ENCODE data around the gene DNAL1. TPM values are rescaled to one million over a fixed set of nuclear protein-coding genes. Genes with fewer than 3 reads are reported as not detected.

Gene DNAL1
- total and polyA plus RNA-seq, 10 donors, result 2.2 to 15.4 (median 6.1) TPM

GRCh38 chr14:73729556-73730265, 84.9 kb downstream of the DNAL1 start:
- peaks cover 22 to 87% (median 69%) of the 10 kb centered on the region in 6 donors for H3K4me1 ChIP-seq
- DNase-seq, result no peak
- peak in 2 of 3 donors; percentile 37 to 71 for TF ChIP-seq POLR2AphosphoS5 (IDR thresholded peaks at IDR 0.05)
- TF ChIP-seq, protein P1, sequence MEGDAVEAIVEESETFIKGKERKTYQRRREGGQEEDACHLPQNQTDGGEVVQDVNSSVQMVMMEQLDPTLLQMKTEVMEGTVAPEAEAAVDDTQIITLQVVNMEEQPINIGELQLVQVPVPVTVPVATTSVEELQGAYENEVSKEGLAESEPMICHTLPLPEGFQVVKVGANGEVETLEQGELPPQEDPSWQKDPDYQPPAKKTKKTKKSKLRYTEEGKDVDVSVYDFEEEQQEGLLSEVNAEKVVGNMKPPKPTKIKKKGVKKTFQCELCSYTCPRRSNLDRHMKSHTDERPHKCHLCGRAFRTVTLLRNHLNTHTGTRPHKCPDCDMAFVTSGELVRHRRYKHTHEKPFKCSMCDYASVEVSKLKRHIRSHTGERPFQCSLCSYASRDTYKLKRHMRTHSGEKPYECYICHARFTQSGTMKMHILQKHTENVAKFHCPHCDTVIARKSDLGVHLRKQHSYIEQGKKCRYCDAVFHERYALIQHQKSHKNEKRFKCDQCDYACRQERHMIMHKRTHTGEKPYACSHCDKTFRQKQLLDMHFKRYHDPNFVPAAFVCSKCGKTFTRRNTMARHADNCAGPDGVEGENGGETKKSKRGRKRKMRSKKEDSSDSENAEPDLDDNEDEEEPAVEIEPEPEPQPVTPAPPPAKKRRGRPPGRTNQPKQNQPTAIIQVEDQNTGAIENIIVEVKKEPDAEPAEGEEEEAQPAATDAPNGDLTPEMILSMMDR (IDR thresholded peaks at IDR 0.05 in 8 of 11, conservative IDR thresholded peaks at IDR 0.05 in 3 of 11), result no peak
- H3K9me3 ChIP-seq, result no peaks in the 10 kb centered on the region
- H3K27me3 ChIP-seq (replicated peaks in 1 of 7), result no peaks in the 10 kb centered on the region
- intact Hi-C loops (cut with DNase I; ENCODE audit: low total_unique reads), result loop anchor here (5.0 to 10.0 kb wide), 2 partner anchors 55 to 98 kb away; no protein-coding TSS in a partner anchor
- H3K4me3 ChIP-seq, result no peak overlapping the region
- peak overlapping the region in 7 of 8 donors; percentile 24 to 82 (median 72) for H3K27ac ChIP-seq
- 89 to 93% (median 91%) methylated on average over 23 of the region's 23 CpGs for WGBS, 5 donors
- H3K36me3 ChIP-seq, result peaks cover 3 to 100% (median 68%) of the 10 kb centered on the region in 6 donors

DNA sequence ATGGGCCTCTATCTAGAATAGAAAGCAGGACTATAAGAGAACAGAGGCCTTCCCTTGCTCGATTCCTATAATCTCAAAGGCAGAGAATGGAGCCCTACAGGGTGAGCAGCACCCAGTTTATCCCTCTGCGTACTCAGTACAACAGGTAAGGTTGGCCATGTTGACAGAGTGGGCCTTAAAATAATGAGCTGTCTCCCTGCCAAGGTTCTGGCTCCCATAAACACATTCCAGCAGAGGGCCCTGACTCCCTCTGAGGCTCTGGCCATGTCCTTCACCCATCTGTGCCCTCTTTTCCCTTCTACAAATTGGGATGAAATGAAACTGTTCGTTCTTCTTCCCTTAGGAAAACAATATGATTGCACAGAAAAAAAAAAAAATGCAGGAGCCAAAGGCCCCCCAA, 86.3 kb downstream of the DNAL1 start:
- H3K4me1 ChIP-seq, result peaks cover 15 to 84% (median 55%) of the 10 kb centered on the region in 6 donors
- TF ChIP-seq POLR2A (IDR thresholded peaks at IDR 0.05) (no peak), POLR2AphosphoS5 (IDR thresholded peaks at IDR 0.05) (peak in 1 of 3 donors; percentile 46)
- TF ChIP-seq, protein P1 (IDR thresholded peaks at IDR 0.05 in 8 of 11, conservative IDR thresholded peaks at IDR 0.05 in 3 of 11), result peak in 2 of 11 experiments; percentile 7 to 26
- H3K27me3 ChIP-seq (replicated peaks in 1 of 7), result no peaks in the 10 kb centered on the region
- intact Hi-C loops (cut with DNase I; ENCODE audit: low total_unique reads), result loop anchor here (10.0 kb wide), 1 partner anchor 54 kb away; no protein-coding TSS in a partner anchor
- no peak for DNase-seq
- no peaks in the 10 kb centered on the region for H3K9me3 ChIP-seq
- WGBS, 5 donors, result 74 to 81% (median 77%) methylated on average over 3 of the region's 3 CpGs
- peak overlapping the region; percentile 41 to 82 (median 68) for H3K27ac ChIP-seq
- H3K36me3 ChIP-seq, result peaks cover 3 to 100% (median 65%) of the 10 kb centered on the region in 6 donors
- H3K4me3 ChIP-seq, result no peak overlapping the region

GRCh38 chr14:73732006-73732405, 87.2 kb downstream of the DNAL1 start:
- H3K27ac ChIP-seq, result peak overlapping the region in 7 of 8 donors; percentile 41 to 82 (median 72)
- peaks cover 2 to 100% (median 65%) of the 10 kb centered on the region in 6 donors for H3K36me3 ChIP-seq
- H3K4me1 ChIP-seq, result peaks cover 15 to 75% (median 47%) of the 10 kb centered on the region in 6 donors
- intact Hi-C loops (cut with DNase I; ENCODE audit: low total_unique reads), result loop anchor here (10.0 kb wide), 1 partner anchor 53 kb away; no protein-coding TSS in a partner anchor
- no peak for DNase-seq
- H3K4me3 ChIP-seq, result no peak overlapping the region
- WGBS, 5 donors, result 87 to 95% (median 90%) methylated on average over 3 of the region's 3 CpGs
- TF ChIP-seq POLR2A (IDR thresholded peaks at IDR 0.05) (no peak), POLR2AphosphoS5 (IDR thresholded peaks at IDR 0.05) (no peak)
- TF ChIP-seq, protein P1 (IDR thresholded peaks at IDR 0.05 in 8 of 11, conservative IDR thresholded peaks at IDR 0.05 in 3 of 11), result no peak
- no peaks in the 10 kb centered on the region for H3K27me3 ChIP-seq (replicated peaks in 1 of 7)
- no peaks in the 10 kb centered on the region for H3K9me3 ChIP-seq

DNA sequence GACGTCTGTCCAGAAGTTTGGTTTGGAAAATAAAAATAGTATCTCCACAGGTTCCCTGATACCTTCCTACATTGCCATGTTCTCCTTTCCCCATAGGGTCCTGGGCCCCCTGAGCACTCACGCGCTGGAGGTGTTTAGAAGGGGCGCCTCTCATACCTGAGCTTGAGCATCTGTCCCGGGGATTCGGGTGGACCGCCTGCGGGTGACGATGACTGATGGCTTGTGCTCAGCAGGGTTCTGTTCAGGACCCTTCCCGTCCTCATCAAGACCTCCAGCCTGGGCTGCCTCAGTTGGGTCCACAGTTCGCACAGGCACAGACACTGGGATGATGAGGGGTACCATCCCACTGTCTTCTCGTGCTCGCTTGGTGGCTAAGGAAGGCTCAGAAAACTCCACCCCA, 92.1 kb downstream of the DNAL1 start:
- DNase-seq, result peak; percentile 46
- no peaks in the 10 kb centered on the region for H3K27me3 ChIP-seq (replicated peaks in 1 of 7)
- intact Hi-C loops (cut with DNase I; ENCODE audit: low total_unique reads), result loop anchor here (10.0 kb wide), 1 partner anchor 48 kb away; no protein-coding TSS in a partner anchor
- H3K36me3 ChIP-seq, result peaks cover 0 to 87% (median 64%) of the 10 kb centered on the region in 6 donors
- H3K4me3 ChIP-seq, result no peak overlapping the region
- TF ChIP-seq POLR2A (IDR thresholded peaks at IDR 0.05) (no peak), POLR2AphosphoS5 (IDR thresholded peaks at IDR 0.05) (peak in 2 of 3 donors; percentile 9 to 23)
- H3K9me3 ChIP-seq, result no peaks in the 10 kb centered on the region
- H3K27ac ChIP-seq, result peak overlapping the region in 1 of 8 donors; percentile 87
- peaks cover 25 to 65% (median 43%) of the 10 kb centered on the region in 6 donors for H3K4me1 ChIP-seq
- 89 to 92% (median 91%) methylated on average over 13 of the region's 13 CpGs for WGBS, 5 donors
